Lung (tissue), 12 donors: ENCODE data around the gene HSP90AA1. TPM values are rescaled to one million over a fixed set of nuclear protein-coding genes. Genes with fewer than 3 reads are reported as not detected.

Experiments used
- ATAC-seq: fragments of 200-7000 bp; cut with Tn5 transposase; one replicate; pipeline ENCODE4 v1.9.1; 2020; ENCODE audit warnings: moderate number of reproducible peaks; ENCODE audit not compliant: insufficient read depth, low FRiP score
- DNase-seq, 3 donors: peaks; one replicate each; pipeline ENCODE4 v3.0.0-alpha.2; 2013 to 2017
- H3K27ac ChIP-seq, 2 donors: one replicate each; pipeline ENCODE4 v1.5.1; 2013; ENCODE audit warnings: mild to moderate bottlenecking in 2 of 2, moderate library complexity in 2 of 2, control low read depth in 1 of 2, inconsistent platforms in 1 of 2, low read depth in 1 of 2, low read length in 1 of 2
- H3K27me3 ChIP-seq, 3 donors: one replicate each; pipeline ENCODE4 v1.5.1; 2013; ENCODE audit warnings: low read length in 2 of 3; ENCODE audit not compliant: control insufficient read depth in 3 of 3, insufficient read depth in 3 of 3
- H3K36me3 ChIP-seq, 4 donors: one replicate each; pipeline ENCODE4 v1.5.1; 2013; ENCODE audit warnings: low read length in 4 of 4, mild to moderate bottlenecking in 1 of 4, moderate library complexity in 1 of 4; ENCODE audit not compliant: control insufficient read depth in 4 of 4, insufficient read depth in 4 of 4
- H3K4me1 ChIP-seq, 5 donors: one replicate each; pipeline ENCODE4 v1.5.1; 2013; ENCODE audit warnings: low read length in 5 of 5, mild to moderate bottlenecking in 2 of 5, moderate library complexity in 1 of 5; ENCODE audit not compliant: control insufficient read depth in 5 of 5, insufficient read depth in 5 of 5
- H3K4me3 ChIP-seq: one replicate; pipeline ENCODE4 v1.5.1; 2013; ENCODE audit warnings: mild to moderate bottlenecking, control low read depth, moderate library complexity
- H3K9ac ChIP-seq, 2 donors: one replicate each; pipeline ENCODE4 v1.5.1; 2013; ENCODE audit warnings: low read length in 2 of 2, control low read depth in 1 of 2; ENCODE audit not compliant: insufficient read depth in 1 of 2
- H3K9me3 ChIP-seq, 4 donors: one replicate each; pipeline ENCODE4 v1.5.1; 2013; ENCODE audit warnings: low read length in 3 of 4, mild to moderate bottlenecking in 1 of 4, moderate library complexity in 1 of 4; ENCODE audit not compliant: control insufficient read depth in 4 of 4, insufficient read depth in 3 of 4
- CTCF ChIP-seq: IDR thresholded peaks from 2 replicates; pipeline ENCODE4 v1.5.1; 2012; ENCODE audit warnings: mild to moderate bottlenecking; ENCODE audit errors: control extremely low read depth, extremely low read depth
- WGBS, 2 donors: extraction: QIAGEN DNeasy Blood & Tissue Kit; methylation state at CpG; one replicate each; pipeline ENCODE4 v1.1.7; 2013; 5-methylcytosine and 5-hydroxymethylcytosine counted together
- polyA plus RNA-seq, 2 donors: library from polyadenylated mRNA; stranded (reverse); fragments of 200-250 nt; gene quantifications; one replicate each; pipeline ENCODE4 v1.2.1, GENCODE V29; 2013
- total RNA-seq, 2 donors: library from RNA; depleted of rRNA in 1 of 2; stranded (reverse); fragments of >200 nt in 1 of 2; gene quantifications; one replicate each; pipeline ENCODE4 v1.2.1, GENCODE V29; 2014 to 2021
- donor health status: control.
- donor health status: control.
- donor health status: Bipolar disorder and iron deficiency.
- donor health status: healthy.
- donor health status: DM: yes; HTN: yes; CAD: no.

Gene HSP90AA1
- total and polyA plus RNA-seq, 4 donors = 187 to 1,106 (median 364) TPM

- no peaks in the 10 kb centered on the region for H3K27me3 ChIP-seq
- H3K4me1 ChIP-seq = peaks cover 0 to 2% (median 0%) of the 10 kb centered on the region in 5 donors
- whole genome bisulfite sequencing, 2 donors = 72 to 73% methylated on average over 14 of the region's 14 CpGs
- no peak overlapping the region for H3K27ac ChIP-seq
- H3K36me3 ChIP-seq = no peaks in the 10 kb centered on the region
- no peak overlapping the region for H3K9ac ChIP-seq
- H3K4me3 ChIP-seq = no peak overlapping the region
- TF ChIP-seq CTCF = no peak
- no peaks in the 10 kb centered on the region for H3K9me3 ChIP-seq
- ATAC-seq (no peak), DNase-seq (no peak)
These were observed 22.9 kb downstream of the HSP90AA1 start for GRCh38 chr14:102063808-102064429.

- peaks cover 0 to 2% (median 0%) of the 10 kb centered on the region in 5 donors for H3K4me1 ChIP-seq
- no peaks in the 10 kb centered on the region for H3K27me3 ChIP-seq
- no peaks in the 10 kb centered on the region for H3K36me3 ChIP-seq
- peak; percentile 87 for ATAC-seq
- H3K9me3 ChIP-seq = no peaks in the 10 kb centered on the region
- TF ChIP-seq CTCF = peak; percentile 24
- no peak overlapping the region for H3K27ac ChIP-seq
- no peak overlapping the region for H3K9ac ChIP-seq
- WGBS, 2 donors = 23 to 34% methylated on average over 26 of the region's 26 CpGs
- H3K4me3 ChIP-seq = no peak overlapping the region
- DNase-seq = peak; percentile 88 to 90 (median 89)
These were observed 23.6 kb downstream of the HSP90AA1 start for GRCh38 chr14:102063109-102063807.

- Histone ChIP-seq H3K27me3 (no peaks in the 10 kb centered on the region), H3K4me1 (peaks cover 0 to 5% (median 0%) of the 10 kb centered on the region in 5 donors), H3K9ac (no peak overlapping the region), H3K27ac (no peak overlapping the region), H3K36me3 (peaks cover 0 to 10% (median 0%) of the 10 kb centered on the region in 4 donors), H3K4me3 (no peak overlapping the region), H3K9me3 (no peaks in the 10 kb centered on the region)
- no peak for TF ChIP-seq CTCF
- ATAC-seq (no peak), DNase-seq (no peak)
- WGBS, 2 donors = 66 to 70% methylated on average over 5 of the region's 5 CpGs
These were observed 27.9 kb downstream of the HSP90AA1 start for GRCh38 chr14:102058961-102059360.
